ENCODE data around the gene RHEB.

RHEB gene

DNA sequence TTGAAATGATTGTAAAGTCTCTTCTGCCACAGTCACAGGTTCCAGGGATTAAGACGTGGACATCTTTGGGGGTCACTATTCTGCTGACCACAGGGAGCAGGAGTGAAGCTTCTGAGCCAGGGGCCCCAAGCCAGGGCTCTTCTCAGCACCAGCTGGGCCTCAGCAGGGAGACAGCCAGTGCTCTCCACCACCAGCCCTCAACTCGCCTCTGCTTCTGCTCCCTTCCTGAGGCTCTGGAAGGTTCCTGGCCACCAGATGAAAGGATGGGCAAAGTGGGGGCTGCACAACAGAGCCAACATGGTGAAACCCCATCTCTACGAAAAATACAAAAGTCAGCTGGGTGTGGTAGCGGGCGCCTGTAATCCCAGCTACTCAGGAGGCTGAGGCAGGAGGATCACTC lies 68.5 kb downstream of the RHEB start:
- no peak for DNase-seq
- Histone ChIP-seq H3K4me3 (ENCODE audit: low read depth, low read length) (no peak overlapping the region), H3K4me1 (no peaks in the 10 kb centered on the region), H3K36me3 (no peaks in the 10 kb centered on the region), H3K27me3 (no peaks in the 10 kb centered on the region), H3K9me3 (no peaks in the 10 kb centered on the region)
- TF ChIP-seq CTCF (IDR thresholded peaks at IDR 0.05; ENCODE audit: low read depth, low read length) = no peak

DNA sequence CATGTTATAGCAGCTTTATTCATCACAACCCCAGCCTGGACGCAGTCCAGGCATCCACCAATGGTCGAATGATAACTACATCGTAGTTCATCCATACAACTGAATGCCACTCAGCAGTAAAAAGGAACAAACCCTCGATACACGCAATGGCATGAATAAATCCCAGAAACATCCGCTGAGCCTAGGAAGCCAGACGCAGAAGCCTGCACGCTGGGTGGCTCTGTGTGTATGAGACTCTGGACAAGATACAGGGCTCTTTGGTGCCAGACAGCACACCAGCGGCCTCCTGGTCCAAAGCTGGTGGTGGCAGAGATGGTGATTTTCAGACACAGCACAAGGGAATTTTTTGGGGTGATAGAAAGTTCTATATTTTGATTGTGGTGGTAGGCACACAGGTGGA lies 69.7 kb downstream of the RHEB start:
- H3K9me3 ChIP-seq = no peaks in the 10 kb centered on the region
- DNase-seq = no peak

GRCh38 chr7:151448261-151449252 lies 71.1 kb downstream of the RHEB start:
- no peaks in the 10 kb centered on the region for H3K4me1 ChIP-seq
- peak overlapping the region; percentile 43 for H3K4me3 ChIP-seq (ENCODE audit: low read depth, low read length)
- H3K27me3 ChIP-seq = no peaks in the 10 kb centered on the region
- H3K36me3 ChIP-seq = no peaks in the 10 kb centered on the region
- TF ChIP-seq CTCF (IDR thresholded peaks at IDR 0.05; ENCODE audit: low read depth, low read length) = peak; percentile 81
- peak; percentile 75 for DNase-seq
- H3K9me3 ChIP-seq = no peaks in the 10 kb centered on the region

More for the DNA sequence above, 69.7 kb downstream of the RHEB start:
- Histone ChIP-seq H3K4me1 (no peaks in the 10 kb centered on the region), H3K36me3 (no peaks in the 10 kb centered on the region), H3K27me3 (no peaks in the 10 kb centered on the region), H3K4me3 (ENCODE audit: low read depth, low read length) (no peak overlapping the region)
- no peak for TF ChIP-seq CTCF (IDR thresholded peaks at IDR 0.05; ENCODE audit: low read depth, low read length)

- Histone ChIP-seq H3K36me3 (no peaks in the 10 kb centered on the region), H3K4me1 (no peaks in the 10 kb centered on the region), H3K9me3 (no peaks in the 10 kb centered on the region), H3K4me3 (ENCODE audit: low read depth, low read length) (no peak overlapping the region), H3K27me3 (no peaks in the 10 kb centered on the region)
- TF ChIP-seq CTCF (IDR thresholded peaks at IDR 0.05; ENCODE audit: low read depth, low read length) = no peak
- DNase-seq = no peak
Measured at GRCh38 chr7:151447901-151448260, 71.8 kb downstream of the RHEB start.

- no peak for DNase-seq
- TF ChIP-seq CTCF (IDR thresholded peaks at IDR 0.05; ENCODE audit: low read depth, low read length) = no peak
- no peaks in the 10 kb centered on the region for H3K27me3 ChIP-seq
- H3K9me3 ChIP-seq = no peaks in the 10 kb centered on the region
- H3K4me1 ChIP-seq = no peaks in the 10 kb centered on the region
- H3K36me3 ChIP-seq = no peaks in the 10 kb centered on the region
- H3K4me3 ChIP-seq (ENCODE audit: low read depth, low read length) = no peak overlapping the region
Measured at GRCh38 chr7:151447312-151447711, 72.4 kb downstream of the RHEB start.

DNA sequence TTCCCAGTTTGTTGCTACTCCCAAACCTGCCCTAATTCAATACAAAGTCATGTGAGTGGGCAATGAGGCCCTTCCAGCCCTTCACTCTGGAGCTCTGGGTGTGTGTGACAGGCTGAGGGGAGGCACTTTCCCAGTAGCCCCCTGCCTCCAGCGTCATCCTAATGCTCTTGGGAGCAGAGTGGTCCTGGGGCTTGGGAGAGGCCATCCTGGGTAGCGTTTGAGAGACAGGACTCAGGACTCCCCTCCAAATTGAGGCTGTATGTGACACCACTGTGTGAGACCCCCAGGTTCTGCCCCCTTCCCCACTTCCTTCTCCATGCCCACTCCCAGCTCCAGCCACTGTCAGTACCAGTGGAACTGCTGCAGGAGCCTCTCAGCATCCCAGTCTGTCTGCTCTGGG lies 73.3 kb downstream of the RHEB start:
- Histone ChIP-seq H3K4me1 (no peaks in the 10 kb centered on the region), H3K27me3 (no peaks in the 10 kb centered on the region), H3K9me3 (no peaks in the 10 kb centered on the region), H3K36me3 (no peaks in the 10 kb centered on the region), H3K4me3 (ENCODE audit: low read depth, low read length) (no peak overlapping the region)
- DNase-seq = no peak
- no peak for TF ChIP-seq CTCF (IDR thresholded peaks at IDR 0.05; ENCODE audit: low read depth, low read length)
